OCI-LY1 (cell line): ENCODE results near the gene PGAP6.
"Not testable (repeated sequence)": the region's sequence is repeated elsewhere in the genome, so short reads cannot be mapped to it uniquely, and the experiment has no call there.

Experiments used
- H2AFZ ChIP-seq: fragments of 200-600 bp; sonication (generic), shearing (Covaris generic); 2 replicates; pipeline ENCODE4 v1.6.0; 2014; ENCODE audit warnings: antibody characterized with exemption, mild to moderate bottlenecking, low read length
- H3F3A ChIP-seq: fragments of 200-600 bp; sonication (generic), shearing (Covaris generic); 2 replicates; pipeline ENCODE4 v1.6.0; 2014; ENCODE audit warnings: mild to moderate bottlenecking, antibody characterized with exemption, low read length, moderate library complexity; ENCODE audit not compliant: insufficient read depth
- H3K27ac ChIP-seq: fragments of 200-600 bp; sonication (generic); 2 replicates; pipeline ENCODE4 v1.5.1; 2014; ENCODE audit warnings: low read length, mixed run types, mild to moderate bottlenecking, low read depth; ENCODE audit not compliant: poor library complexity, severe bottlenecking
- H3K27me3 ChIP-seq: fragments of 200-600 bp; sonication (generic); 2 replicates; pipeline ENCODE4 v1.6.0; 2014; ENCODE audit warnings: antibody characterized with exemption, mild to moderate bottlenecking, low read length, moderate library complexity; ENCODE audit not compliant: insufficient read depth
- H3K36me3 ChIP-seq: fragments of 200-600 bp; sonication (generic); 2 replicates; pipeline ENCODE4 v1.6.1; 2014; ENCODE audit warnings: mild to moderate bottlenecking, antibody characterized with exemption, low read length, moderate library complexity, mixed read lengths; ENCODE audit not compliant: insufficient read depth
- H3K4me1 ChIP-seq: fragments of 200-600 bp; sonication (generic); 2 replicates; pipeline ENCODE4 v1.5.1; 2014; ENCODE audit warnings: mild to moderate bottlenecking, low read length, moderate library complexity; ENCODE audit not compliant: insufficient read depth, severe bottlenecking
- H3K4me2 ChIP-seq: fragments of 200-600 bp; sonication (generic), shearing (Covaris generic); 2 replicates; pipeline ENCODE4 v1.6.1; 2014; ENCODE audit warnings: low read length
- H3K4me3 ChIP-seq: fragments of 200-600 bp; sonication (generic); 2 replicates; pipeline ENCODE4 v1.5.1; 2014; ENCODE audit warnings: low read length, low read depth, mild to moderate bottlenecking, mixed read lengths; ENCODE audit not compliant: poor library complexity, severe bottlenecking
- H3K79me2 ChIP-seq: fragments of 200-600 bp; shearing (Covaris generic); 2 replicates; pipeline ENCODE4 v1.6.1; 2016; ENCODE audit warnings: mixed run types, low read length, mixed read lengths; ENCODE audit not compliant: insufficient read depth
- H3K9ac ChIP-seq: fragments of 200-600 bp; sonication (generic), shearing (Covaris generic); 2 replicates; pipeline ENCODE4 v1.6.1; 2014; ENCODE audit warnings: mild to moderate bottlenecking, low read length, mixed read lengths
- H3K9me2 ChIP-seq: fragments of 200-600 bp; sonication (generic), shearing (Covaris generic); 2 replicates; pipeline ENCODE4 v1.6.1; 2014; ENCODE audit warnings: low read depth, mild to moderate bottlenecking, low read length, mixed read lengths
- H3K9me3 ChIP-seq: fragments of 200-600 bp; shearing (Covaris generic); 2 replicates; pipeline ENCODE4 v1.6.1; 2014; ENCODE audit warnings: low read length, mixed read lengths
- H4K20me1 ChIP-seq: fragments of 200-600 bp; sonication (generic), shearing (Covaris generic); 2 replicates; pipeline ENCODE4 v1.6.0; 2016; ENCODE audit warnings: mild to moderate bottlenecking, low read length; ENCODE audit not compliant: insufficient read depth
- CTCF ChIP-seq: fragments of 200-600 bp; sonication (generic), shearing (Covaris generic); IDR thresholded peaks from 2 replicates; pipeline ENCODE4 v1.5.1; 2017; ENCODE audit warnings: mild to moderate bottlenecking, antibody characterized with exemption, low read length, moderate library complexity, mixed read lengths
- EZH2 ChIP-seq: fragments of 200-600 bp; sonication (generic), shearing (Covaris generic); IDR thresholded peaks from 2 replicates; pipeline ENCODE4 v1.8.0; 2017; ENCODE audit warnings: borderline replicate concordance, mixed run types, mild to moderate bottlenecking, antibody characterized with exemption, low read length, moderate library complexity, mixed read lengths

Gene PGAP6

GRCh38 chr16:425082-425718 lies 43.4 kb upstream of the PGAP6 start, which contains the start of gene RAB11FIP3:
RAB11FIP3 (plus strand) TSS chr16:425649; CDS start chr16:426007, 358 bp downstream.
- no peaks in the 10 kb centered on the region for H4K20me1 ChIP-seq
- H3F3A ChIP-seq, result no peaks in the 10 kb centered on the region
- no peak within 1 kb of the TSS for H3K27ac ChIP-seq
- H3K4me3 ChIP-seq, result peak within 1 kb of the TSS; percentile 71
- no peak within 1 kb of the TSS for H2AFZ ChIP-seq
- H3K36me3 ChIP-seq, result no peaks in the 10 kb centered on the region; the same call in 1 of the 2 replicates
- TF ChIP-seq EZH2 (no peak), CTCF (peak; percentile 58)
- H3K79me2 ChIP-seq, result no peaks in the 10 kb centered on the region
- H3K9me3 ChIP-seq, result no peaks in the 10 kb centered on the region
- peak within 1 kb of the TSS; percentile 89 for H3K4me2 ChIP-seq
- H3K9ac ChIP-seq, result peak within 1 kb of the TSS; percentile 68
- H3K9me2 ChIP-seq, result no peaks in the 10 kb centered on the region
- H3K4me1 ChIP-seq, result peaks cover 29% of the 10 kb centered on the region
- H3K27me3 ChIP-seq, result peaks cover 13% of the 10 kb centered on the region

- no peaks in the 10 kb centered on the region for H4K20me1 ChIP-seq
- no peak overlapping the region for H2AFZ ChIP-seq
- H3K4me2 ChIP-seq, result peak overlapping the region; percentile 74
- H3K27ac ChIP-seq, result no peak overlapping the region
- peak overlapping the region; percentile 60 for H3K4me3 ChIP-seq
- H3K27me3 ChIP-seq, result peaks cover 13% of the 10 kb centered on the region
- no peaks in the 10 kb centered on the region for H3K79me2 ChIP-seq
- no peaks in the 10 kb centered on the region; the same call in 1 of the 2 replicates for H3K36me3 ChIP-seq
- TF ChIP-seq CTCF (no peak), EZH2 (no peak)
- H3K4me1 ChIP-seq, result peaks cover 29% of the 10 kb centered on the region
- H3F3A ChIP-seq, result no peaks in the 10 kb centered on the region
- H3K9ac ChIP-seq, result peak overlapping the region; percentile 53; the same call in 1 of the 2 replicates
- H3K9me3 ChIP-seq, result no peaks in the 10 kb centered on the region
- H3K9me2 ChIP-seq, result no peaks in the 10 kb centered on the region
These were observed 42.9 kb upstream of the PGAP6 start for GRCh38 chr16:424623-425081.

DNA sequence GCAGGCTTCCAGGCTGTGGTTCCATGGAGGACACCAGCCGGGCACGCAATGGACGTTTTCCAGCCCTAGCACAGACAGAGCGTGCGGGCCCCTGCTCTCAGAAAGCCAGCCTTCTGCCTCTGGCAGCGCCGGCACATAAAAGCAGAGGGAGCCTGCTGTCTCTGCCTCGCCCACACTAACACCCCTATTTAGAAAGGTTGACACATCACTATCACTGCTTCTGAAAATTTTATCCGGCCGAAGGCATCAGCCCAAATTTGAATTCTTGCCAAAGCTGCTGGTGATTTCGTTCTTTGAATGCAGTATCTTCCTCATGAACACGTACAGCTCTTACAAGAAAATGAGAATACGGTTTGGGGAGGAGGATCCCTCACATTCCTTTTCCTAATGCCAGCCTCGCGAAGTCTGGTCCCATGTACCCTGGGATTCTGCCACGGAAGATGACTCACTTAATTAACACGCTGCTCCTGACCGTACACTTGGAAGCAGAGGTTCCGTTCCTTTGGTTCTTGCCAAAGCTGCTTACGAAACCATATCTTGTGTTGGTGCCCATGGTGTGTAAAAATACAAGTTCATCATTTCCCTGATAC lies 42.4 kb upstream of the PGAP6 start:
- Histone ChIP-seq H2AFZ (no peak overlapping the region), H3K27me3 (peaks cover 13% of the 10 kb centered on the region), H3K9ac (no peak overlapping the region), H3K79me2 (no peaks in the 10 kb centered on the region), H3K4me1 (peaks cover 29% of the 10 kb centered on the region), H3F3A (no peaks in the 10 kb centered on the region), H3K36me3 (no peaks in the 10 kb centered on the region; the same call in 1 of the 2 replicates), H4K20me1 (no peaks in the 10 kb centered on the region), H3K9me3 (no peaks in the 10 kb centered on the region), H3K4me2 (peak overlapping the region; percentile 74; the same call in 1 of the 2 replicates), H3K27ac (no peak overlapping the region), H3K4me3 (peak overlapping the region; percentile 60), H3K9me2 (no peaks in the 10 kb centered on the region)
- no peak for TF ChIP-seq CTCF
- TF ChIP-seq EZH2, result no peak

- not testable (repeated sequence) for H3K9ac ChIP-seq, H2AFZ ChIP-seq, H3K79me2 ChIP-seq, H3K36me3 ChIP-seq, H3K4me3 ChIP-seq, H3K27ac ChIP-seq, H3K4me2 ChIP-seq, H3K9me3 ChIP-seq, H3F3A ChIP-seq, H3K9me2 ChIP-seq, H4K20me1 ChIP-seq
- Histone ChIP-seq H3K27me3 (peaks cover 13% of the 10 kb centered on the region), H3K4me1 (peaks cover 25% of the 10 kb centered on the region)
These were observed 40.4 kb upstream of the PGAP6 start for GRCh38 chr16:422179-422578.

DNA sequence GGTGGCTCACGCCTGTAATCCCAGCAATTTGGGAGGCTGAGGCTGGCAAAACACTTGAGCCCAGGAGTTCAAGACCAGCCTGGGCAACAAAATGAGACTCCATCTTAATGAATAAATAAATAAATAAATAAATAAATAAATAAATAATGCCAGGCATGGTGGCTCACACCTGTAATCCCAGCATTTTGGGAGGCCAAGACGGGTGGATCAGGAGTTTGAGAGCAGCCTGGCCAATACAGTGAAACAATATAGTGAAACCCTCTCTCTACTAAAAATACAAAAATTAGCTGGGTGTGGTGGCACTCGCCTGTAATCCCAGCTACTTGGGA lies 33.4 kb upstream of the PGAP6 start:
- H3K9me3 ChIP-seq, H3K4me3 ChIP-seq, H3K79me2 ChIP-seq, H2AFZ ChIP-seq, H3K27ac ChIP-seq, H3K4me2 ChIP-seq, H3K36me3 ChIP-seq, H3K9ac ChIP-seq, H3K27me3 ChIP-seq, H3F3A ChIP-seq, H3K9me2 ChIP-seq, H4K20me1 ChIP-seq: not testable (repeated sequence)
- peaks cover 11% of the 10 kb centered on the region for H3K4me1 ChIP-seq
